Esophagus muscularis mucosa (tissue), 4 donors: ENCODE results near the gene SHB.

Source experiments
- CTCF ChIP-seq, 3 experiments: fragments of 200-600 bp in 2 of 3; fragments of 450-650 bp in 1 of 3; sonication (generic) in 2 of 3; IDR thresholded peaks; one replicate each; pipeline ENCODE4 v1.5.1; 2017 to 2019; ENCODE audit warnings: antibody characterized with exemption in 3 of 3, mild to moderate bottlenecking in 2 of 3, moderate library complexity in 1 of 3
- EP300 ChIP-seq: sonication (generic); formaldehyde crosslinking; IDR thresholded peaks from one replicate; pipeline ENCODE4 v1.6.1; 2017; ENCODE audit warnings: antibody characterized with exemption
- POLR2A ChIP-seq: fragments of 450-650 bp; IDR thresholded peaks from one replicate; pipeline ENCODE4 v1.6.1; 2017; ENCODE audit warnings: antibody characterized with exemption, moderate library complexity, mild to moderate bottlenecking, low read depth
- POLR2AphosphoS5 ChIP-seq, 2 donors: sonication (generic); formaldehyde crosslinking; IDR thresholded peaks; one replicate each; pipeline ENCODE4 v1.6.1; 2017; ENCODE audit warnings: antibody characterized with exemption in 2 of 2

- TF ChIP-seq CTCF (IDR thresholded peaks at IDR 0.05) (no peak), POLR2A (no peak), EP300 (no peak), POLR2AphosphoS5 (IDR thresholded peaks at IDR 0.05) (no peak)
Measured at GRCh38 chr9:38048316-38048969, 20.6 kb downstream of the SHB start.
